ENCODE results near the gene GRID1. TPM values are rescaled to one million over a fixed set of nuclear protein-coding genes. Genes with fewer than 3 reads are reported as not detected.

Gene GRID1
- total and polyA plus RNA-seq, 9 of the 15 experiments (the other 6 are each of a cell fraction or from before 2014, with no cell fraction given): 0.01 to 7.2 (median 1.2) TPM

- H2AFZ ChIP-seq (ENCODE audit: low read depth, low read length): no peak overlapping the region
- ChIA-PET POLR2A (interaction anchor here (0.5 kb wide), 1 partner anchor 13 kb away, joined by 3 read pairs; no protein-coding TSS in a partner anchor), CTCF (ENCODE audit: low intra/inter-chr PET ratio) (no interaction called here)
- no peak overlapping the region for H3K27ac ChIP-seq (ENCODE audit: extremely low read depth, low read depth, low read length)
- WGBS (ENCODE audit: insufficient coverage, low coverage, missing lambda C conversion rate): 29% methylated on average over 1 of the region's 1 CpG
- H3K9me1 ChIP-seq (ENCODE audit: control insufficient read depth, insufficient read depth, low read length): no peaks in the 10 kb centered on the region
- H3K4me1 ChIP-seq (replicated peaks in 1 of 2; ENCODE audit: control insufficient read depth in 2 of 2, insufficient read depth in 2 of 2, low read length in 2 of 2): no peaks in the 10 kb centered on the region
- no peaks in the 10 kb centered on the region for H3K36me3 ChIP-seq (ENCODE audit: control insufficient read depth, insufficient read depth, low read length)
- no TSS peak for BruUV-seq (replicated peaks)
- H3K79me2 ChIP-seq (ENCODE audit: control insufficient read depth, insufficient read depth, low read length): no peaks in the 10 kb centered on the region
- no peak overlapping the region for H3K4me2 ChIP-seq (ENCODE audit: insufficient read depth, low read length)
- in situ Hi-C loops (cut with MboI) (no loop called here), intact Hi-C loops (cut with micrococcal nuclease) (no loop called here)
- FAIRE-seq (no peak), DNase-seq (ENCODE audit: extremely low read depth in 1 of 4, low spot score in 3 of 4) (no peak), ATAC-seq (no peak)
- H4K20me1 ChIP-seq (replicated peaks; ENCODE audit: control insufficient read depth, insufficient read depth, low read length): no peaks in the 10 kb centered on the region
- H3K4me3 ChIP-seq: no peak overlapping the region
- no peaks in the 10 kb centered on the region for H3K9me3 ChIP-seq (replicated peaks; ENCODE audit: control insufficient read depth, insufficient read depth, low read depth, low read length)
- no peaks in the 10 kb centered on the region for H3K27me3 ChIP-seq (ENCODE audit: control insufficient read depth in 2 of 2, insufficient read depth in 2 of 2, low read length in 2 of 2)
- TF ChIP-seq CGGBP1 (CRISPR knock-in tag; IDR thresholded peaks at IDR 0.05) (no peak), SUPT5H (IDR thresholded peaks at IDR 0.05) (no peak), ZNF518B (CRISPR knock-in tag; IDR thresholded peaks at IDR 0.05) (no peak), BACH1 (tag; IDR thresholded peaks at IDR 0.05) (no peak), ZNF707 (CRISPR knock-in tag; conservative IDR thresholded peaks at IDR 0.05) (no peak), JUND (IDR thresholded peaks at IDR 0.05; ENCODE audit: borderline replicate concordance, low read depth, low read length) (no peak), JUND (tag; IDR thresholded peaks at IDR 0.05; ENCODE audit: borderline replicate concordance, low read depth, low read length) (no peak), ZNF318 (IDR thresholded peaks at IDR 0.05; ENCODE audit: borderline replicate concordance in 1 of 2, low read depth in 1 of 2) (no peak), HDAC2 (IDR thresholded peaks at IDR 0.05) (no peak), TARDBP (IDR thresholded peaks at IDR 0.05) (no peak)
- H3K9ac ChIP-seq (ENCODE audit: insufficient read depth in 1 of 2, low read depth in 2 of 2, low read length in 2 of 2): no peak overlapping the region
Observed at GRCh38 chr10:85668522-85668921, 698.1 kb downstream of the GRID1 start.
